H1 (cell line): ENCODE results near the gene RPS6KC1. TPM values are rescaled to one million over a fixed set of nuclear protein-coding genes. Genes with fewer than 3 reads are reported as not detected.

ENCODE experiments used
- CTCF ChIA-PET: fragments of 300-600 bp; sonication (Branson Sonifier 250); formaldehyde crosslinking; loops from one replicate; lab custom pipeline; 2021; ENCODE audit not compliant: partially characterized antibody; lab: Charles Lee
- POLR2A ChIA-PET: fragments of 300-600 bp; sonication (Branson Sonifier 250); formaldehyde crosslinking; loops from one replicate; lab custom pipeline; 2021; ENCODE audit warnings: inconsistent platforms; ENCODE audit not compliant: partially characterized antibody; lab: Charles Lee
- DNase-seq, 2 experiments: peaks; one replicate each; pipeline versions ENCODE4 v3.0.0 to v3.0.0-alpha.2; 2010 to 2022; ENCODE audit warnings: low spot score in 2 of 2, low read depth in 1 of 2, mixed read lengths in 1 of 2
- FAIRE-seq: peaks from 2 replicates; lab custom pipeline; 2011; peaks lifted over from hg19 to GRCh38; lab: Jason Lieb, UNC
- H2AFZ ChIP-seq: 2 replicates; pipeline ENCODE4 v1.8.1; 2012; ENCODE audit warnings: low read length, inconsistent platforms
- H2AK5ac ChIP-seq: 2 replicates; pipeline ENCODE4 v1.6.1; 2013; ENCODE audit warnings: low read depth, low read length
- H2BK120ac ChIP-seq: replicated peaks from 2 replicates; pipeline ENCODE3; 2013; ENCODE audit warnings: low read depth, low read length, inconsistent platforms
- H2BK12ac ChIP-seq: 2 replicates; pipeline ENCODE4 v1.6.1; 2013; ENCODE audit warnings: low read depth, low read length
- H2BK15ac ChIP-seq: 2 replicates; pipeline ENCODE4 v1.6.1; 2013; ENCODE audit warnings: low read length
- H2BK20ac ChIP-seq: 2 replicates; pipeline ENCODE4 v1.6.1; 2013; ENCODE audit warnings: low read length
- H2BK5ac ChIP-seq: 2 replicates; pipeline ENCODE4 v1.6.1; 2013; ENCODE audit warnings: low read depth, low read length
- H3K14ac ChIP-seq: 2 replicates; pipeline ENCODE4 v1.6.1; 2013; ENCODE audit warnings: inconsistent platforms; ENCODE audit not compliant: insufficient read length
- H3K18ac ChIP-seq: 2 replicates; pipeline ENCODE4 v1.6.1; 2013; ENCODE audit warnings: low read length; ENCODE audit errors: extremely low read depth
- H3K23ac ChIP-seq: 2 replicates; pipeline ENCODE4 v1.6.1; 2013; ENCODE audit warnings: inconsistent platforms; ENCODE audit not compliant: insufficient read length
- H3K23me2 ChIP-seq: 2 replicates; pipeline ENCODE4 v1.6.1; 2013; ENCODE audit warnings: low read depth, low read length
- H3K27ac ChIP-seq: 2 replicates; pipeline ENCODE4 v1.6.1; 2011; ENCODE audit warnings: low read depth, low read length, inconsistent platforms
- H3K27me3 ChIP-seq, 4 experiments: replicated peaks in 1 of 4; 1 replicate in 1 of 4; 2 replicates in 3 of 4; pipeline versions ENCODE4 v1.6.1 to v1.8.1; 2011 to 2013; ENCODE audit warnings: low read length in 3 of 4, mild to moderate bottlenecking in 3 of 4, inconsistent platforms in 2 of 4, mixed read lengths in 2 of 4, moderate library complexity in 1 of 4; ENCODE audit not compliant: control insufficient read depth in 3 of 4, insufficient read depth in 3 of 4; ENCODE audit errors: extremely low read depth in 1 of 4
- H3K36me3 ChIP-seq, 4 experiments: 2 replicates each; pipeline versions ENCODE4 v1.6.1 to v1.8.1; 2011 to 2013; ENCODE audit warnings: mild to moderate bottlenecking in 4 of 4, low read length in 3 of 4, moderate library complexity in 2 of 4, control low read depth in 1 of 4, inconsistent platforms in 1 of 4; ENCODE audit not compliant: insufficient read depth in 4 of 4, control insufficient read depth in 2 of 4
- H3K4ac ChIP-seq: replicated peaks from 2 replicates; pipeline ENCODE3; 2013; ENCODE audit warnings: low read length, low read depth, mixed read lengths, inconsistent platforms; ENCODE audit not compliant: insufficient read length
- H3K4me1 ChIP-seq, 4 experiments: replicated peaks in 1 of 4; 1 replicate in 1 of 4; 2 replicates in 3 of 4; pipeline versions ENCODE4 v1.6.1 to v1.8.1; 2011 to 2013; ENCODE audit warnings: low read length in 3 of 4, inconsistent platforms in 2 of 4, mixed read lengths in 1 of 4; ENCODE audit not compliant: insufficient read depth in 4 of 4, control insufficient read depth in 3 of 4
- H3K4me2 ChIP-seq, 2 experiments: 2 replicates each; pipeline versions ENCODE4 v1.6.1 to v1.8.1; 2011 to 2013; ENCODE audit warnings: low read depth in 2 of 2, low read length in 2 of 2, control low read depth in 1 of 2, inconsistent platforms in 1 of 2, mild to moderate bottlenecking in 1 of 2; ENCODE audit not compliant: insufficient read depth in 1 of 2
- H3K4me3 ChIP-seq, 4 experiments: fragments of 200-600, 300-600 bp in 1 of 4; sonication (generic), shearing (Covaris generic), sonication (Bioruptor Twin) in 1 of 4; 2 replicates each; pipeline versions ENCODE4 v1.5.1 to v1.8.1; 2011 to 2016; ENCODE audit warnings: low read length in 4 of 4, low read depth in 3 of 4, control low read depth in 2 of 4, inconsistent platforms in 2 of 4, mild to moderate bottlenecking in 2 of 4, mixed read lengths in 1 of 4, moderate library complexity in 1 of 4; ENCODE audit not compliant: insufficient read depth in 2 of 4; ENCODE audit errors: extremely low read depth in 1 of 4
- H3K56ac ChIP-seq: replicated peaks from 2 replicates; pipeline ENCODE3; 2013; ENCODE audit warnings: low read depth, mild to moderate bottlenecking, mixed read lengths, low read length, inconsistent platforms; ENCODE audit not compliant: insufficient read length
- H3K79me1 ChIP-seq: 2 replicates; pipeline ENCODE4 v1.6.1; 2013; ENCODE audit warnings: low read depth, low read length, control low read depth
- H3K79me2 ChIP-seq, 2 experiments: 2 replicates each; pipeline versions ENCODE4 v1.6.1 to v1.8.1; 2012 to 2013; ENCODE audit warnings: low read length in 2 of 2, mild to moderate bottlenecking in 2 of 2, inconsistent platforms in 1 of 2; ENCODE audit not compliant: insufficient read depth in 2 of 2, control insufficient read depth in 1 of 2
- H3K9ac ChIP-seq, 4 experiments: replicated peaks in 1 of 4; 1 replicate in 1 of 4; 2 replicates in 3 of 4; pipeline versions ENCODE4 v1.6.1 to v1.8.1; 2011 to 2013; ENCODE audit warnings: low read depth in 3 of 4, low read length in 3 of 4, control low read depth in 2 of 4, mild to moderate bottlenecking in 2 of 4, moderate library complexity in 2 of 4, inconsistent platforms in 1 of 4; ENCODE audit errors: extremely low read depth in 1 of 4
- H3K9me3 ChIP-seq, 2 experiments: 2 replicates each; pipeline versions ENCODE4 v1.6.1 to v1.8.1; 2012 to 2013; ENCODE audit warnings: mild to moderate bottlenecking in 2 of 2, moderate library complexity in 2 of 2, control low read depth in 1 of 2, inconsistent platforms in 1 of 2, low read depth in 1 of 2, low read length in 1 of 2, mixed read lengths in 1 of 2; ENCODE audit not compliant: insufficient read depth in 2 of 2
- H4K20me1 ChIP-seq, 2 experiments: replicated peaks in 1 of 2; 2 replicates each; pipeline versions ENCODE3 to v1.8.1; 2011 to 2013; ENCODE audit warnings: inconsistent platforms in 2 of 2, low read length in 2 of 2, mild to moderate bottlenecking in 1 of 2; ENCODE audit not compliant: insufficient read depth in 2 of 2, control insufficient read depth in 1 of 2
- H4K5ac ChIP-seq: 2 replicates; pipeline ENCODE4 v1.6.1; 2013; ENCODE audit warnings: low read length, low read depth, mixed read lengths, inconsistent platforms; ENCODE audit not compliant: insufficient read length
- H4K8ac ChIP-seq: 2 replicates; pipeline ENCODE4 v1.8.0; 2013; ENCODE audit warnings: mild to moderate bottlenecking, moderate library complexity, low read length, inconsistent platforms; ENCODE audit not compliant: insufficient read depth; ENCODE audit errors: extremely low read depth
- H4K91ac ChIP-seq: replicated peaks from 2 replicates; pipeline ENCODE3; 2013; ENCODE audit warnings: low read length, mixed read lengths, inconsistent platforms; ENCODE audit not compliant: insufficient read length
- CBX8 ChIP-seq: fragments of 300-800, 300-1000 bp; sonication (generic); IDR thresholded peaks from 2 replicates; pipeline ENCODE4 v1.7.1; 2016; ENCODE audit warnings: low read depth, low read length, borderline replicate concordance
- NANOG ChIP-seq: IDR thresholded peaks from 2 replicates; pipeline ENCODE4 v1.6.1; 2011; ENCODE audit warnings: low read length, low read depth, mild to moderate bottlenecking, inconsistent platforms; ENCODE audit not compliant: insufficient read depth, poor library complexity, severe bottlenecking
- SAP30 ChIP-seq: fragments of 300-600 bp; sonication (generic); IDR thresholded peaks from 2 replicates; pipeline ENCODE4 v1.7.1; 2012; ENCODE audit warnings: low read length, moderate library complexity, mild to moderate bottlenecking, inconsistent platforms; ENCODE audit not compliant: insufficient read depth, insufficient replicate concordance
- WGBS, 2 experiments: shearing (Covaris generic) in 1 of 2; methylation state at CpG; one replicate each; pipeline versions ENCODE4 v1.1.6 to v1.1.7; 2013 to 2015; ENCODE audit warnings: low lambda C conversion rate in 2 of 2, mixed read lengths in 2 of 2, inconsistent platforms in 1 of 2, low coverage in 1 of 2, missing lambda C conversion rate in 1 of 2; ENCODE audit not compliant: insufficient replicate concordance in 2 of 2, insufficient coverage in 1 of 2, insufficient read length in 1 of 2; ENCODE audit errors: extremely low coverage in 1 of 2, missing lambda C conversion rate in 1 of 2; 5-methylcytosine and 5-hydroxymethylcytosine counted together
- polyA plus RNA-seq, 7 experiments: library from polyadenylated mRNA; depleted of rRNA in 3 of 7; stranded (reverse) in 5 of 7; unstranded in 2 of 7; fragments of >200 nt in 5 of 7; fragments of 200-250 nt in 2 of 7; gene quantifications; 1 replicate in 5 of 7; 2 replicates in 1 of 7; 4 replicates in 1 of 7; pipeline versions ENCODE4 v1.2.1 to v1.2.3, GENCODE V29; 2011 to 2013; ENCODE audit warnings: missing spikeins in 2 of 7, mixed read lengths in 2 of 7
- total RNA-seq: library from RNA; stranded (reverse); fragmentation: NEBNext Ultra II Directional; extraction: Animal tissue kit (Norgen Biotek cat#: 25700); gene quantifications from 2 replicates; pipeline ENCODE4 v1.2.1, GENCODE V29; 2021

The RPS6KC1 gene
- total and polyA plus RNA-seq, 2 of the 8 experiments (the other 6 are each of a cell fraction or from before 2014, with no cell fraction given): 4.9 to 17.6 TPM

GRCh38 chr1:213107613-213108012, 56.6 kb downstream of the RPS6KC1 start:
- Histone ChIP-seq H3K27ac (no peak overlapping the region), H3K14ac (no peak overlapping the region), H3K4ac (no peak overlapping the region), H3K23ac (no peak overlapping the region), H2BK5ac (no peak overlapping the region), H4K91ac (no peak overlapping the region), H2AK5ac (no peak overlapping the region), H3K4me2 (no peak overlapping the region), H3K4me1 (peaks cover 0 to 6% (median 0%) of the 10 kb centered on the region in 4 experiments; a peak in 1 of 7 replicates), H2BK120ac (no peak overlapping the region), H2AFZ (no peak overlapping the region), H3K9ac (no peak overlapping the region), H2BK12ac (no peak overlapping the region), H3K4me3 (no peak overlapping the region), H3K56ac (no peak overlapping the region), H3K18ac (no peak overlapping the region), H3K27me3 (no peaks in the 10 kb centered on the region), H3K36me3 (no peaks in the 10 kb centered on the region), H2BK15ac (no peak overlapping the region), H3K23me2 (no peaks in the 10 kb centered on the region), H3K79me1 (no peaks in the 10 kb centered on the region), H2BK20ac (no peak overlapping the region), H3K79me2 (no peaks in the 10 kb centered on the region), H4K5ac (no peak overlapping the region), H3K9me3 (no peaks in the 10 kb centered on the region), H4K8ac (no peak overlapping the region), H4K20me1 (no peaks in the 10 kb centered on the region)
- FAIRE-seq (no peak), DNase-seq (no peak)
- ChIA-PET POLR2A (no interaction called here), CTCF (no interaction called here)
- 87% methylated on average over 2 of the region's 2 CpGs; no CpG with 5 or more reads in 1 of the 2 experiments for WGBS, 2 experiments
- no peak for TF ChIP-seq SAP30
- no peak for TF ChIP-seq NANOG
- TF ChIP-seq CBX8: no peak
